ENCODE data around the gene PCBP4. TPM values are rescaled to one million over a fixed set of nuclear protein-coding genes. Genes with fewer than 3 reads are reported as not detected.

Gene PCBP4
- total and polyA plus RNA-seq, 7 experiments from 2014 or later: 8.0 to 21.1 (median 13.8) TPM

DNA sequence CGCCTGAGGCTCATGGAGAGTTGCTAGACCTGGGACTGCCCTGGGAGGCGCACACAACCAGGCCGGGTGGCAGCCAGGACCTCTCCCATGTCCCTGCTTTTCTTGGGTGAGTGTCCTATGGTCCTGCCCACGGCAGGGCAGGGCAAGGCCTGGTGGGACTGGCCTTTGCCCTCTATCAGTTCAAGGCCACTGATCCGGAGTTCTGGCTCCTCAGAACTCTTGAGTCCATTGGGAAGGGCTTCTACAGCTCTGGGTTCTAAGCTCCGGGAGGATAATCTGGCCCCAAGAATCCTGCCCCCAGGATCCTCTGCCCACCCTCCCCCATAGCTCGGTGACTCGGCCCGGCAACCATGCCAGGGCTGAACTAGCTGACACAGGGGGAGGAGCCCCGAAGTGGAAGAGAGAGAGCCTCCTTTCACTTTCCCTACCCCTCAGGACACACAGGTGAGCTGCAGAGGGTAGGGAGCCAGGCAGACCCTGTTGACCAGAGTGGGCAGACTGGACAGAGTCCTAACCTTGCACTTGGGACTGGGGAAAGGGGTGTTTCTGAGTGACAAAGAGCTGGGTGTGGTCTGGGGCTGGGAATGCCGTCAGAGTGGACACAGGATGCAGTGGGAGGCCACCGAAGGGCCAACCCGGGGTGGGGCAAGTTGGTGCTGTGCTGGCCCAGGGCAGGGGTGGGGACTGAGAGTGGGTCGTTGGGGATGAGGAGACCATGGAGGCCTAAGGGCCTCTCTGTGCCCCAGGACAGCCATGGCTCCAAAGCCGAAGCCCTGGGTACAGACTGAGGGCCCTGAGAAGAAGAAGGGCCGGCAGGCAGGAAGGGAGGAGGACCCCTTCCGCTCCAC is 24.4 kb downstream of the PCBP4 start:
- H3K27ac Mint-ChIP-seq: peak overlapping the region; percentile 78 to 92 (median 89)
- DNase-seq: peak in 7 of 9 donors; percentile 35 to 57 (median 47)
- intact Hi-C loops (cut with micrococcal nuclease): loop anchor here (1.0 to 5.0 kb wide), 17 partner anchors 13 to 1326 kb away; partner anchors contain the start of genes ABHD14B (in 2 of the 2), ALAS1 (in 2 of the 2), DCAF1 (in 2 of the 2) and RPL29 (in 2 of the 2)
- CTCF ChIA-PET: interaction anchor here (0.6 to 3.6 kb wide), 12 partner anchors 31 to 204 kb away, joined by 3 to 28 read pairs (median 4); partner anchors contain the start of genes ABHD14A, ABHD14B and RPL29
- peaks cover 0 to 10% (median 0%) of the 10 kb centered on the region in 5 donors for H3K36me3 Mint-ChIP-seq
- POLR2A ChIA-PET: interaction anchor here (0.9 to 3.1 kb wide), 12 partner anchors 11 to 277 kb away, joined by 3 to 34 read pairs (median 4); partner anchors contain the start of genes ABHD14A, ABHD14B, PCBP4 and RPL29
- H3K27me3 Mint-ChIP-seq: no peaks in the 10 kb centered on the region
- peaks cover 22 to 40% (median 31%) of the 10 kb centered on the region in 7 donors for H3K4me1 Mint-ChIP-seq
- no peaks in the 10 kb centered on the region for H3K27me3 ChIP-seq (ENCODE audit: control insufficient read depth in 2 of 2, insufficient read depth in 2 of 2, low read length in 2 of 2)
- H3K4me1 ChIP-seq (ENCODE audit: control insufficient read depth in 2 of 2, insufficient read depth in 2 of 2, low read length in 2 of 2): peaks cover 19 to 23% of the 10 kb centered on the region in 2 donors
- peaks cover 0 to 11% (median 0%) of the 10 kb centered on the region in 3 experiments for H3K36me3 ChIP-seq (ENCODE audit: control insufficient read depth in 2 of 3, insufficient read depth in 3 of 3, low read length in 3 of 3)
- peak overlapping the region; percentile 80 for H3K27ac ChIP-seq (ENCODE audit: low read depth, low read length)
- peak overlapping the region; percentile 72 to 94 (median 90) for H3K4me3 Mint-ChIP-seq
- no peak for ATAC-seq
- H3K4me3 ChIP-seq (ENCODE audit: low read length): peak overlapping the region; percentile 78
- no peaks in the 10 kb centered on the region for H3K9me3 ChIP-seq (ENCODE audit: control insufficient read depth in 2 of 3, low read length in 3 of 3)
- H3K9me3 Mint-ChIP-seq: no peaks in the 10 kb centered on the region

DNA sequence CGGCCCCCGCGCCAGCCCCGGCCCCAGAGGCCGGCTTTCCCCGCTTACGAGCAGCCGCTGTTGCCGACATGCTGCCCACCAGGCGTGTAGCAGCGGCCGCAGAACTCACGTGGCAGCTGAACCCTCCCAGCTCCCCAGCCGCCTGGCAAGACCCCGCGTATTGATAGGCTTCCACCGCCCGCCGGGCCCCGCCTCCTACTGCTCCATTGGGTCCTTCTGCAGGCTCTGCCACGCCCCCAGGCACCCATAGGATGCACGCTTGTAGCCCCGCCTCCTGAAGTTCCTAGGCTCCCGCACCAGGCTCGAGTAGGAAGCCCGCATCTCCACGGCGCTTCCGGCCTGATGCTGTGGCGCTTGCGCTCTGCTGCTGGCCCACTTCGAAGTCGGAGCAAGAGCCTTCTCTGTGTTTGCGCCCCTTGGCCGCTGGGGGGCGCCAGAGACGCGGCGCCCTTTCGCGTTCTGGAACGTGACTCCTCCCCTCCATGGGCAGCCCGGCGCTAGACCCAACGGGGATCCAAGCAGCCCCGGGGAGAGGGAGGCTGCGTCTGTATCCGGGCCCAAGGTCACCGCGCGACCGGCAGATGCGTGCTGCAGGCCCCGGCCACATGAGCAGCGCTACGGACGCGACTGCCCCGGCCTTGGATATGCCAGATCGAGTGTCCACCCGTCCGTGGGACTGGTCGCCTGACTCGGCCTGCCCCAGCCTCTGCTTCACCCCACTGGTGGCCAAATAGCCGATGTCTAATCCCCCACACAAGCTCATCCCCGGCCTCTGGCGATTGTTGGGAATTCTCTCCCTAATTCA is 25.3 kb downstream of the PCBP4 start, which contains the start of the genes PARP3 and RRP9:
Gene PARP3 (plus strand): TSS at position 566 of the 805 bp plus-strand sequence. CDS start 993 bp downstream, outside the sequence.
Gene RRP9 (minus strand): TSS at position 107 of the 805 bp plus-strand sequence. CDS start 37 bp downstream, at position 70.
- ATAC-seq (peak; percentile 98), DNase-seq (peak; percentile 97 to 100 (median 99))
- Mint-ChIP-seq H3K27ac (peak within 1 kb of the TSS; percentile 78 to 92 (median 89)), H3K4me3 (peak within 1 kb of the TSS; percentile 72 to 94 (median 90)), H3K36me3 (peaks cover 0 to 10% (median 3%) of the 10 kb centered on the region in 5 donors), H3K27me3 (no peaks in the 10 kb centered on the region), H3K9me3 (no peaks in the 10 kb centered on the region), H3K4me1 (peaks cover 22 to 40% (median 31%) of the 10 kb centered on the region in 7 donors)
- H3K4me3 ChIP-seq (ENCODE audit: low read length): peak within 1 kb of the TSS; percentile 78
- H3K36me3 ChIP-seq (ENCODE audit: control insufficient read depth in 2 of 3, insufficient read depth in 3 of 3, low read length in 3 of 3): peaks cover 0 to 19% (median 0%) of the 10 kb centered on the region in 3 experiments
- H3K4me1 ChIP-seq (ENCODE audit: control insufficient read depth in 2 of 2, insufficient read depth in 2 of 2, low read length in 2 of 2): peaks cover 19 to 23% of the 10 kb centered on the region in 2 donors
- H3K27me3 ChIP-seq (ENCODE audit: control insufficient read depth in 2 of 2, insufficient read depth in 2 of 2, low read length in 2 of 2): no peaks in the 10 kb centered on the region
- POLR2A ChIA-PET: interaction anchor here (0.6 to 3.1 kb wide), 16 partner anchors 12 to 1705 kb away, joined by 3 to 34 read pairs (median 4); partner anchors contain the start of genes ABHD14A, ABHD14B, PCBP4 and RPL29
- peak within 1 kb of the TSS; percentile 80 for H3K27ac ChIP-seq (ENCODE audit: low read depth, low read length)
- H3K9me3 ChIP-seq (ENCODE audit: control insufficient read depth in 2 of 3, low read length in 3 of 3): no peaks in the 10 kb centered on the region
- intact Hi-C loops (cut with micrococcal nuclease): loop anchor here (1.0 to 5.0 kb wide), 17 partner anchors 14 to 1325 kb away; partner anchors contain the start of genes ABHD14B (in 2 of the 2), ALAS1 (in 2 of the 2), DCAF1 (in 2 of the 2) and RPL29 (in 2 of the 2)
- CTCF ChIA-PET: interaction anchor here (0.6 to 3.6 kb wide), 21 partner anchors 32 to 420 kb away, joined by 3 to 28 read pairs (median 4); partner anchors contain the start of genes ABHD14A, ABHD14B and RPL29

- ATAC-seq: no peak
- Histone ChIP-seq H3K36me3 (ENCODE audit: control insufficient read depth in 2 of 3, insufficient read depth in 3 of 3, low read length in 3 of 3) (peaks cover 0 to 25% (median under 1%) of the 10 kb centered on the region in 3 experiments), H3K27me3 (ENCODE audit: control insufficient read depth in 2 of 2, insufficient read depth in 2 of 2, low read length in 2 of 2) (no peaks in the 10 kb centered on the region), H3K4me1 (ENCODE audit: control insufficient read depth in 2 of 2, insufficient read depth in 2 of 2, low read length in 2 of 2) (peaks cover 19 to 23% of the 10 kb centered on the region in 2 donors), H3K27ac (ENCODE audit: low read depth, low read length) (peak overlapping the region; percentile 73), H3K4me3 (ENCODE audit: low read length) (peak overlapping the region; percentile 72), H3K9me3 (ENCODE audit: control insufficient read depth in 2 of 3, low read length in 3 of 3) (no peaks in the 10 kb centered on the region)
- H3K4me1 Mint-ChIP-seq: peaks cover 22 to 40% (median 31%) of the 10 kb centered on the region in 7 donors
- CTCF ChIA-PET: interaction anchor here (0.6 to 3.6 kb wide), 14 partner anchors 33 to 419 kb away, joined by 3 to 28 read pairs (median 4); partner anchors contain the start of genes ABHD14A, ABHD14B and RPL29
- intact Hi-C loops (cut with micrococcal nuclease): loop anchor here (5.0 kb wide), 2 partner anchors 181 to 269 kb away; partner anchors contain the start of gene TEX264 (in 1 of the 2)
- DNase-seq: no peak
- H3K27ac Mint-ChIP-seq: peak overlapping the region; percentile 49 to 90 (median 80)
- POLR2A ChIA-PET: interaction anchor here (0.6 to 3.1 kb wide), 8 partner anchors 26 to 799 kb away, joined by 3 to 34 read pairs (median 6); partner anchors contain the start of genes ABHD14A, ABHD14B, PCBP4 and RPL29
- H3K36me3 Mint-ChIP-seq: peaks cover 0 to 13% (median 3%) of the 10 kb centered on the region in 5 donors
- no peaks in the 10 kb centered on the region for H3K27me3 Mint-ChIP-seq
- H3K4me3 Mint-ChIP-seq: peak overlapping the region; percentile 72 to 94 (median 90)
- H3K9me3 Mint-ChIP-seq: no peaks in the 10 kb centered on the region
These were observed 25.8 kb downstream of the PCBP4 start for GRCh38 chr3:51941463-51941797.

GRCh38 chr3:51940648-51941462 is 26.4 kb downstream of the PCBP4 start:
- intact Hi-C loops (cut with micrococcal nuclease): loop anchor here (5.0 kb wide), 2 partner anchors 181 to 269 kb away; partner anchors contain the start of gene TEX264 (in 1 of the 2)
- CTCF ChIA-PET: interaction anchor here (0.6 to 3.6 kb wide), 13 partner anchors 33 to 419 kb away, joined by 3 to 28 read pairs (median 4); partner anchors contain the start of genes ABHD14A, ABHD14B and RPL29
- Mint-ChIP-seq H3K27ac (peak overlapping the region in 8 of 9 donors; percentile 49 to 89 (median 76)), H3K36me3 (peaks cover 0 to 19% (median 5%) of the 10 kb centered on the region in 5 donors), H3K4me1 (peaks cover 22 to 40% (median 31%) of the 10 kb centered on the region in 7 donors), H3K4me3 (peak overlapping the region; percentile 72 to 94 (median 90)), H3K27me3 (no peaks in the 10 kb centered on the region), H3K9me3 (no peaks in the 10 kb centered on the region)
- H3K27me3 ChIP-seq (ENCODE audit: control insufficient read depth in 2 of 2, insufficient read depth in 2 of 2, low read length in 2 of 2): no peaks in the 10 kb centered on the region
- peaks cover 19 to 23% of the 10 kb centered on the region in 2 donors for H3K4me1 ChIP-seq (ENCODE audit: control insufficient read depth in 2 of 2, insufficient read depth in 2 of 2, low read length in 2 of 2)
- peak overlapping the region; percentile 73 for H3K27ac ChIP-seq (ENCODE audit: low read depth, low read length)
- no peaks in the 10 kb centered on the region for H3K9me3 ChIP-seq (ENCODE audit: control insufficient read depth in 2 of 3, low read length in 3 of 3)
- POLR2A ChIA-PET: interaction anchor here (0.6 to 3.1 kb wide), 8 partner anchors 26 to 798 kb away, joined by 3 to 34 read pairs (median 6); partner anchors contain the start of genes ABHD14A, ABHD14B, PCBP4 and RPL29
- peak in 2 of 9 donors; percentile 8 to 21 for DNase-seq
- H3K4me3 ChIP-seq (ENCODE audit: low read length): peak overlapping the region; percentile 72
- peaks cover 0 to 30% (median 6%) of the 10 kb centered on the region in 3 experiments for H3K36me3 ChIP-seq (ENCODE audit: control insufficient read depth in 2 of 3, insufficient read depth in 3 of 3, low read length in 3 of 3)
- no peak for ATAC-seq

GRCh38 chr3:51938780-51939425 is 28.4 kb downstream of the PCBP4 start:
- Histone ChIP-seq H3K4me1 (ENCODE audit: control insufficient read depth in 2 of 2, insufficient read depth in 2 of 2, low read length in 2 of 2) (peaks cover 19 to 23% of the 10 kb centered on the region in 2 donors), H3K4me3 (ENCODE audit: low read length) (no peak overlapping the region), H3K27ac (ENCODE audit: low read depth, low read length) (no peak overlapping the region), H3K27me3 (ENCODE audit: control insufficient read depth in 2 of 2, insufficient read depth in 2 of 2, low read length in 2 of 2) (no peaks in the 10 kb centered on the region), H3K9me3 (ENCODE audit: control insufficient read depth in 2 of 3, low read length in 3 of 3) (no peaks in the 10 kb centered on the region), H3K36me3 (ENCODE audit: control insufficient read depth in 2 of 3, insufficient read depth in 3 of 3, low read length in 3 of 3) (peaks cover 0 to 50% (median 11%) of the 10 kb centered on the region in 3 experiments)
- intact Hi-C loops (cut with micrococcal nuclease): no loop called here
- ChIA-PET CTCF (interaction anchor here (1.7 kb wide), 1 partner anchor 439 kb away, joined by 6 read pairs; the partner anchor contains the start of gene DCAF1), POLR2A (no interaction called here)
- Mint-ChIP-seq H3K36me3 (peaks cover 0 to 35% (median 5%) of the 10 kb centered on the region in 5 donors), H3K27me3 (no peaks in the 10 kb centered on the region), H3K4me1 (peaks cover 19 to 40% (median 31%) of the 10 kb centered on the region in 7 donors), H3K9me3 (no peaks in the 10 kb centered on the region), H3K27ac (peak overlapping the region in 3 of 9 donors; percentile 1 to 20 (median 9)), H3K4me3 (peak overlapping the region in 5 of 10 donors; percentile 1 to 50 (median 22))
- ATAC-seq (no peak), DNase-seq (no peak)

All from naive thymus-derived CD4-positive, alpha-beta T cell (primary cell).